KOPT-K1 (cell line): ENCODE results near the gene DUSP15.
"Not testable (repeated sequence)": the region's sequence is repeated elsewhere in the genome, so short reads cannot be mapped to it uniquely, and the experiment has no call there.

Experiments
- H3K27ac ChIP-seq: fragments of 200-600 bp; sonication (generic); 2 replicates; pipeline ENCODE4 v1.5.1; 2016; ENCODE audit warnings: antibody characterized with exemption, mild to moderate bottlenecking, low read depth, low read length; ENCODE audit not compliant: poor library complexity, severe bottlenecking
- H3K36me3 ChIP-seq: fragments of 200-600 bp; sonication (generic); 2 replicates; pipeline ENCODE4 v1.5.1; 2017; ENCODE audit warnings: antibody characterized with exemption, mild to moderate bottlenecking, low read length, moderate library complexity; ENCODE audit not compliant: insufficient read depth
- H3K9me3 ChIP-seq: fragments of 200-600 bp; sonication (generic); 2 replicates; pipeline ENCODE4 v1.5.1; 2017; ENCODE audit warnings: antibody characterized with exemption, low read length, mild to moderate bottlenecking; ENCODE audit not compliant: insufficient read depth, poor library complexity, severe bottlenecking

Gene DUSP15

GRCh38 chr20:31815408-31816188 lies 54.7 kb downstream of the DUSP15 start:
- Histone ChIP-seq H3K27ac (no peak overlapping the region), H3K36me3 (peaks cover 22% of the 10 kb centered on the region), H3K9me3 (no peaks in the 10 kb centered on the region)

- peaks cover 33% of the 10 kb centered on the region for H3K36me3 ChIP-seq
- H3K27ac ChIP-seq, H3K9me3 ChIP-seq: not testable (repeated sequence)
Observed at GRCh38 chr20:31814142-31814541, 56.2 kb downstream of the DUSP15 start.

GRCh38 chr20:31813611-31814010 lies 56.7 kb downstream of the DUSP15 start:
- Histone ChIP-seq H3K9me3 (no peaks in the 10 kb centered on the region), H3K36me3 (peaks cover 36% of the 10 kb centered on the region), H3K27ac (no peak overlapping the region)

- Histone ChIP-seq H3K27ac (no peak overlapping the region), H3K9me3 (no peaks in the 10 kb centered on the region)
Observed at GRCh38 chr20:31811796-31812728, 58.3 kb downstream of the DUSP15 start.

GRCh38 chr20:31811198-31811597 lies 59.1 kb downstream of the DUSP15 start:
- no peaks in the 10 kb centered on the region for H3K9me3 ChIP-seq
- H3K36me3 ChIP-seq = peaks cover 59% of the 10 kb centered on the region
- H3K27ac ChIP-seq = no peak overlapping the region

More at GRCh38 chr20:31811796-31812728, 58.3 kb downstream of the DUSP15 start:
- peaks cover 50% of the 10 kb centered on the region for H3K36me3 ChIP-seq
